ENCODE data around the gene HELZ2. TPM values are rescaled to one million over a fixed set of nuclear protein-coding genes. Genes with fewer than 3 reads are reported as not detected.
A peak's percentile ranks its signal among the peaks of the same experiment; 100 is the strongest.

Gene HELZ2
- total RNA-seq, 1 donor from 2014 or later: 28.9 TPM

DNA sequence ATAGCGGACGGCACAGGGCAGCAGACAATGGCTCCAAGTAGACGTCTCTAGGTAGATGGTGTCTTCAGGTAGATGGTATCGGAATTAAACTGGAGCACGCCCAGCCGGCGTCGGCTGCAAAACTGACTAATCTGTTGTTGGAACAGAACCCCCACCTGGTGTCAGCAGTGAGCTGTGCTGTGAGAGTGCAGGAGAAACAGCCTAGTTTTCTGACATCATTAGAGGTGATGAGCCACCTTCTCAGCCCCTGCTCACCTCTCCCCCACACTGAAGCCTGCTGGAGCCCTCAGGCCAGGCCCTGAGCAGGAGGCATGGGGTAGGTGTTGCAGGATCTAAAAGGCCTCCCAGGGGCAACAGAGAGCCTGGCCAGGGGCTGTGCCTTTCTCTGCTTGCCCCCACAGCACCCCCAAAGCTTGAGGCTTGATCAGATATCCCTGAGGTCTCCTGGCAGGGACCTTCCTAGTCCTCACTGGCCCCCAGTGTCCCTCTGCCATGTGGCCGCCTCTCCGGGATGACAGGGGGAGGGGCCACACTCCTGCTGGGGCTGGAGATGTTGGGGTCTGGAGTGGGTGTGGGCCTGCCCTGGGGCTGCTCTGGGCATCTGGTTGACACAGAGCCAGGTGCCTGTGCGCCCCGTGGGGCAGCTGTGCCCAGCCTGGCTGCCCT is 6.9 kb upstream of the HELZ2 start:
- peak; percentile 98 for ATAC-seq (ENCODE audit: low read depth)
- Mint-ChIP-seq H3K9me3 (no peaks in the 10 kb centered on the region), H3K36me3 (ENCODE audit: low read depth) (no peaks in the 10 kb centered on the region), H3K4me1 (peaks cover 5% of the 10 kb centered on the region), H3K27ac (no peak overlapping the region), H3K4me3 (no peak overlapping the region), H3K27me3 (peaks cover 2% of the 10 kb centered on the region)
- no peak for DNase-seq
- ChIA-PET CTCF (interaction anchor here (0.9 to 2.5 kb wide), 3 partner anchors 44 to 61 kb away, joined by 3 to 18 read pairs (median 6); partner anchors contain the start of gene PTK6), POLR2A (no interaction called here)
- intact Hi-C loops (cut with micrococcal nuclease): loop anchor here (1.0 to 2.0 kb wide), 5 partner anchors 43 to 393 kb away; no protein-coding TSS in a partner anchor
- TF ChIP-seq, protein P1, sequence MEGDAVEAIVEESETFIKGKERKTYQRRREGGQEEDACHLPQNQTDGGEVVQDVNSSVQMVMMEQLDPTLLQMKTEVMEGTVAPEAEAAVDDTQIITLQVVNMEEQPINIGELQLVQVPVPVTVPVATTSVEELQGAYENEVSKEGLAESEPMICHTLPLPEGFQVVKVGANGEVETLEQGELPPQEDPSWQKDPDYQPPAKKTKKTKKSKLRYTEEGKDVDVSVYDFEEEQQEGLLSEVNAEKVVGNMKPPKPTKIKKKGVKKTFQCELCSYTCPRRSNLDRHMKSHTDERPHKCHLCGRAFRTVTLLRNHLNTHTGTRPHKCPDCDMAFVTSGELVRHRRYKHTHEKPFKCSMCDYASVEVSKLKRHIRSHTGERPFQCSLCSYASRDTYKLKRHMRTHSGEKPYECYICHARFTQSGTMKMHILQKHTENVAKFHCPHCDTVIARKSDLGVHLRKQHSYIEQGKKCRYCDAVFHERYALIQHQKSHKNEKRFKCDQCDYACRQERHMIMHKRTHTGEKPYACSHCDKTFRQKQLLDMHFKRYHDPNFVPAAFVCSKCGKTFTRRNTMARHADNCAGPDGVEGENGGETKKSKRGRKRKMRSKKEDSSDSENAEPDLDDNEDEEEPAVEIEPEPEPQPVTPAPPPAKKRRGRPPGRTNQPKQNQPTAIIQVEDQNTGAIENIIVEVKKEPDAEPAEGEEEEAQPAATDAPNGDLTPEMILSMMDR (IDR thresholded peaks at IDR 0.05): no peak

DNA sequence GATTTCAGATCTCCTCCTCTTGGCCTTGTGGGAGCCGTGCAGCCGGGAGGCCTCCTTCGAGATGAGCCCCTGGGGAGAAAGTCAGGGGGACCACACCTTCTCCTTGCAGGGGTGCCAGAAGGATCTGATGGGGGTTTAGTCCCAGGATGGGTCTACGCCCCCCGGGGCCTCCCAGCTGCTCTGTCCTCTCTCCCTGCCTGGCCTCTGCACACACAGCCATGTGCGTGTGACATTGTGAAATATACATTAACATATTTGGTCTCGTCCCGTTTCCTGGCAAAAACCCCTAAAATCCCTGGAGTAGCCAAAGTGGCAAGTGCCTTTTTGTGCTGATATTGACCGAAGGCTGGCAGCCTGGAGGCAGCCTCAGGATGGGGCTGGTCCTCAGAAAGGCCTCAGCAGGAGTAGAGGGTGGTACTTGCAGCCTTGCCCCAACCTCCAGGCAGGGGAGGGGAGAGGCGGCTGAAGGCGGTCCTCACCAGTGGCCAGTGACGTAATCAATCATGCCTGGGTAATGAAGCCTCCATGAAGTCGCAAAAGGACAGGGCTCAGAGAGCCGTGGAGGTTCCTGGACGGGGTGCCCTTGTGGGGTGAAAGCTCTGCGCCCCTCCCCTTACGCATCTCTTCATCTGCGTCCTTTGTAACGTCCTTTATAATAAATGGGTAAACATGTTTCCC is 5.1 kb upstream of the HELZ2 start:
- no peaks in the 10 kb centered on the region for H3K9me3 Mint-ChIP-seq
- peaks cover 2% of the 10 kb centered on the region for H3K27me3 Mint-ChIP-seq
- peaks cover 7% of the 10 kb centered on the region for H3K4me1 Mint-ChIP-seq
- DNase-seq: no peak
- no peak overlapping the region for H3K4me3 Mint-ChIP-seq
- POLR2A ChIA-PET: no interaction called here
- TF ChIP-seq, protein P1 (IDR thresholded peaks at IDR 0.05): no peak
- ATAC-seq (ENCODE audit: low read depth): no peak
- CTCF ChIA-PET: interaction anchor here (2.4 kb wide), 1 partner anchor 41 kb away, joined by 12 read pairs; no protein-coding TSS in a partner anchor
- no peaks in the 10 kb centered on the region for H3K36me3 Mint-ChIP-seq (ENCODE audit: low read depth)
- no peak overlapping the region for H3K27ac Mint-ChIP-seq
- intact Hi-C loops (cut with micrococcal nuclease): no loop called here

DNA sequence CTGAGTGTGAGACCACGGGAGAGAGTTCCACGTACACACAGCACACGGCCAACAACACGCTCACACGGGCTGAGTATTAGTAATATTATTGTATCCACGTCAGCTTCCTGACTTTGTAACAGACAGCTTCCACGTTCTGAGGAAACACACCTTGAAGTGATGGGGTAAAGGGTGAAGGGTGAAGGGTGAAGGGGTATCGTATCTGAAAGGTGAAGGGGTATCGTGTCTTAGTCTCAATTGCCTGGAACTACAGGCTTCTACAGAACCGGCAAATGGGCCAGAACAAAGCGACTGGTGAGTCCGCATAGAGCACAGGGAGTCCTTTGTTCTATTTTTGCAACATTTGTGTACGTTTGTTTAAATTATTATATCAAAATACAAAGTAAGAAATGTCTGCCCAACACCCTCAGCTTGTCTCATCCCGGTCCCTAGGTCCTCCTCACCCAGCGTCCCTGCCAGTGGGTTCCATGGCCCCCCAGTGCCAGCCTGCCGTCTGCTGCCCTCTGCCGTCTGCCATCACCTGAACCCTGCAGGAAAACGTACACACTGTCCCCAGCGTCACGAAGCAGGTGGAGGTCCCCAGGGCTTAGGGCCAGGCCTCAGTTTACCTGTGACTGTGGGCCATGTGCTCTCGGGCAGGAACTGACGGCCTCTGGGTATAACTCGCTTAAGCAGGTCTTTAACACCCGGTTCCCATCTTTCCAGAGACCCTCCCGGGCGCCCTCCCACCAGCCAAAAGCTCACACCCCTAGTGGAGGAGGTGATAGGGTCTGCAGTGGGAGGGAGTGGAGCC is 4.4 kb upstream of the HELZ2 start:
- Mint-ChIP-seq H3K9me3 (no peaks in the 10 kb centered on the region), H3K36me3 (ENCODE audit: low read depth) (no peaks in the 10 kb centered on the region), H3K27ac (no peak overlapping the region), H3K4me3 (no peak overlapping the region), H3K27me3 (peaks cover 2% of the 10 kb centered on the region), H3K4me1 (peaks cover 8% of the 10 kb centered on the region)
- TF ChIP-seq, protein P1 (IDR thresholded peaks at IDR 0.05): no peak
- DNase-seq (no peak), ATAC-seq (ENCODE audit: low read depth) (no peak)
- intact Hi-C loops (cut with micrococcal nuclease): no loop called here
- ChIA-PET CTCF (interaction anchor here (1.0 to 2.4 kb wide), 2 partner anchors 40 to 82 kb away, joined by 3 to 12 read pairs; no protein-coding TSS in a partner anchor), POLR2A (no interaction called here)

DNA sequence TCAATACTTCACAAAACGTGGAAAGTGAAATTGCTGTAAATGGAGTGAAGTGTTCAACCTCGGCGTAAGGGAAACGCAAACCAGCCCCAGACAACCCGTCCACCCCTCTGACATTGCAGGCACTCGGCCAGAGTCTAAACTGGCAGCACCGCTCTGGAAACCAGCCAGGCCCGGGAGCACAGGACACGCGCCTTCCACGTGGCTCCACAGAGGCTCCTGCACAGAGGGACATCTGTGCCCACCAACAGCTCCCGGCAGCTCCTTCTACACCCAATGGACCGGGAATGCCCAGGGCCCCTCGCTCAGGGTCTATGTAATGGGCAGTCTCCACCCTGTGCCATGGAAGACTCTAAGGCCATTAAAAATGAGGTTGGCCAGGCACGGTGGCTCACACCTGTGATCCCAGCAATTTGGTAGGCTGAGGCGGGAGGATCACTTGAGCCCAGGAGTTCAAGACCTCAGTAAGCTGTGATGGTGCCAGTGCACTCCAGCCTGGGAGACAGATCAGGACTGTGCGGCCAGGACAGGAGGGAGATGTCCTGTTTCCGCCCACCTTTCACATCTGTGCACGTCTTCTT is 3.4 kb upstream of the HELZ2 start:
- no peak for DNase-seq
- peaks cover 2% of the 10 kb centered on the region for H3K27me3 Mint-ChIP-seq
- no peak overlapping the region for H3K27ac Mint-ChIP-seq
- H3K9me3 Mint-ChIP-seq: no peaks in the 10 kb centered on the region
- intact Hi-C loops (cut with micrococcal nuclease): no loop called here
- ChIA-PET CTCF (interaction anchor here (1.0 to 2.4 kb wide), 2 partner anchors 39 to 81 kb away, joined by 3 to 12 read pairs; no protein-coding TSS in a partner anchor), POLR2A (no interaction called here)
- H3K4me3 Mint-ChIP-seq: no peak overlapping the region
- no peak for ATAC-seq (ENCODE audit: low read depth)
- no peaks in the 10 kb centered on the region for H3K36me3 Mint-ChIP-seq (ENCODE audit: low read depth)
- TF ChIP-seq, protein P1 (IDR thresholded peaks at IDR 0.05): no peak
- peaks cover 8% of the 10 kb centered on the region for H3K4me1 Mint-ChIP-seq
